ENCODE data around the gene SNX24.
"Not testable (repeated sequence)": the region's sequence is repeated elsewhere in the genome, so short reads cannot be mapped to it uniquely, and the experiment has no call there.

Gene SNX24

DNA sequence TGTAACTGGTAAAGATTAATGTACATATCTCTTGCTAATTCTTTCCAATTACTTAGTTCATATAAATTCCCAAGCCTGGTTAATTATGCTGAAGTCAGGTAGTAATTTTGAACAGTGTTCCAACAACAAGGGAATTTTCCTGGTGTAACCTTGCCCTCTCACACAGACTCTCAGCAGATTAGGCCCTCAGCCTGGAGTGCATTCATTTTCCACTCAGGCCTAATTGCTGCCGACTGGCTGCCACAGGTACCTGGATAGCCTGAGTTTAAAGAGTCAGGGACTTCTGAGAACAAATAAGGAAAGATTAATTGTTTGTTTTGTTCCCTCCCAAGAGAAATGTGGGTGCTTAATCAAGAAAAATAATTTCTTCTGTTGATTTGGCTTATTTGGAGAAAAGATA is 119.7 kb downstream of the SNX24 start:
- no peak for DNase-seq (ENCODE audit: low spot score)

DNA sequence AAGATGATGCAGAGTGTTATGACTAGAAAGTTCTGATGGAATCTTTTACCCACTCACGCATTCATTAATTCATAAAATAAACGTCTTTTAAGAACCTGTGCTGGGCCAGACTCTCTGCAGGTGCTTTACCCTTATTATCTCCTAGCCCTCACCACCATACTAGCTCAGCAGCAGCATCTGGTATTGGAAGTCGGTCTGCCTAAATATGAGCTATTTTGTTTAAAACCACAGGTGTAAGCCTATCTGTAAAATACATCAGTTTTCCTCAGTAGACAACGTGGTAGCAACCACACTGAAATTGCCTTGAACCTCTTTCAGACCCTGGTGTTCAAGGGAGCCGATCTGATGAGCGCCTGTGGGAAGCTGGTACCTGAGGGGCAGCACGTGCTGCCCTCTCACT is 121.7 kb downstream of the SNX24 start:
- DNase-seq (ENCODE audit: low spot score), result no peak

DNA sequence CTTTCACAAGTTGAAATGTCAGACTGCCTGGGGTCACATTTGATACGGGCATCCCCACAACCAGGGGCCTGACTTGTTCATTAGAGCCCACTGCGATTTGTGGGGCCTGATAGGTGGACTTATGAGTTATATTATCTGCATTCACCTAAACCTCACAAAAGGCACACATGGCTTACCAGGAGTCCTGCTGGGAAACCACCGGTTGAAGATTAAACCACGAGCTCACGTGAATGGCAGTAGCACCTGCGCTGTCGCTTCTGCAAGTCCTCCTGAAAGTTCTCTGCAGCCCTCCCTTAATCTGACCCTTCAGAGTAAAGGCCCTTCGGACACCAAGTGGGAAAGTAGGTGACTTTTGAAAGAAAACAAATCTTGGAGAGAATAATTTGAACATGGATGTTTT is 122.2 kb downstream of the SNX24 start:
- DNase-seq (ENCODE audit: low spot score), result no peak

DNA sequence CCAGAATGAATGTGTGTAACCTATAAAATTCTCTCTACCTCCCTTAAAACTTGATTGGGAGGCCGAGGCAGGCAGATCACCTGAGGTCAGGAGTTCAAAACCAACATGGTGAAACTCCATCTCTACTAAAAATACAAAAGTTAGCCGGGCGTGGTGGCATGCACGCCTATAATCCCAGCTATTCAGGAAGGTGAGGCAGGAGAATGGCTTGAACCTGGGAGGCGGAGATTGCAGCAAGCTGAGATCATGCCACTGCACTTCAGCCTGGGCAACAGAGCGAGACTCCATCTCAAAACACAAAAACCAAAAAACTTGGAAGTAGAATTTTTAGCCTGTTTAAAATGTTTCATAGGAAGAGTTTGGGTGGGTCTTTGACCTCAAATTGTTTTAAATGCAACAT is 122.6 kb downstream of the SNX24 start:
- not testable (repeated sequence) for DNase-seq (ENCODE audit: low spot score)

DNA sequence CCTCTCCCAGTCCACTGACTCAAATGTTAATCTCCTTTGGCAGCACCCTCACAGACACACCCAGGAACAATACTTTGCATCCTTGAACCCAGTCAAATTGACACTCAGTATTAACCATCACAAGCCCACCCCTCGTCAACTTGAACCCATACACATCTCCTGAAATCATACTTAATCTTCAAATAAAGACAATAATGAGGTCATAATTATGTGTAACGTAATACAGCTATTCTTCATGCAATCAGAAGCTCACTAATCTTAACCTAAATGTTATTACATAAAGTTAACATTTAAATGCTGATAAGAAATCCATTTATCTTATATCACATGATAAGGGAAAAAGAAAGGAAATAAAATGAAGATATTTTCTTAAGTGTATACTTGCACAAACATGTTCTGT is 125.9 kb downstream of the SNX24 start:
- no peak for DNase-seq (ENCODE audit: low spot score)

DNA sequence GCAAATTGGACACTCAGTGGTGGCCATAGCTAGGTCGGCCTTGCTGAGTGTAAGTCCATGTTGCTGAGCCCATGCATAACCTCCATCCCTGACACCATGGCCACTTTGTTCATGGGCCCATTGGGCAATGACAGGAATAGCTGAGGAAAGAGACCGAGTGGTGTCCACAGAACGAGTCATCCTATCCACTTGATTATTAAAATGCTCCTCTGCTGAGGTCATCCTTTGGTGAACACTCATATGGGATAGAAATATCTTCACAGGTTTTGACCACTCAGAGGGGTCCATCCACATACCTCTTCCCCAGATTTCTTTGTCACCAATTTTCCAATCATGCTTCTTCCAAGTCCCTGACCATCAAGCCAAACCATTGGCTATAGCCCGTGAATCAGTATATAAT is 127.5 kb downstream of the SNX24 start:
- DNase-seq (ENCODE audit: low spot score), result no peak

DNA sequence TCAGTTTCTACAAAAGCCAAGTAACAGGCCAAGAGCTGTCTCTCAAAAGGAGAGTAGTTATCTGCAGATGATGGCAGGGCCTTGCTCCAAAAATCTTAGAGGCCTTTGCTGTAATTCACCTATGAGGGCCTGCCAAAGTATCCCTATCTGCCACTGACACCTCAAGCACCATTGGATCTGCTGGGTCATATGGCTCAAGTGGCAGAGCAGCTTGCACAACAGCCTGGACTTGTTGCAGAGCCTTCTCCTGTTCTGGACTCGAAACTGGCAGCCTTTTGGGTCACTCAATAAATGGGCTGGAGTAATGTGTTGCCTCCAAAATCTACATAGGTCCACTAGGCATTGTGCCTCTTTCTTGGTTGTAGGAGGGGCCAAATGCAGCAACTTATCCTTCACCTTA is 128.3 kb downstream of the SNX24 start:
- DNase-seq (ENCODE audit: low spot score), result not testable (repeated sequence)

DNA sequence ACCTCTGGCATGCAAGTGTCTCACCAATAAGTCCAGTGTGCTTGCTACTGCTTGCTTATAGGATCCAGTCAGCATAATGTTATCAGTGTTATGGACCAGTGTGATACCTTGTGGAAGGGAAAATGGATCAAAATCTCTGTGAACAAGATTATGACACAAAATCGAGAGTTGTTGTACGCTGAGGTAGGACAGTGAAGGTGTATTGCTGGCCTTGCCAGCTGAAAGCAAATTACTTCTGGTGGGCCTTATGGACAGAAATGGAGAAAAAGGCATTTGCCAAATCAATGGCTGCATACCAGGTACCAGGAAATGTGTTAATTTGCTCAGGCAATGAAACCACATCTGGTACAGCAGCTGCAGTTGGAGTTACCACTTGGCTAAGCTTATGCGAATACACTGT is 128.8 kb downstream of the SNX24 start:
- DNase-seq (ENCODE audit: low spot score), result not testable (repeated sequence)

DNA sequence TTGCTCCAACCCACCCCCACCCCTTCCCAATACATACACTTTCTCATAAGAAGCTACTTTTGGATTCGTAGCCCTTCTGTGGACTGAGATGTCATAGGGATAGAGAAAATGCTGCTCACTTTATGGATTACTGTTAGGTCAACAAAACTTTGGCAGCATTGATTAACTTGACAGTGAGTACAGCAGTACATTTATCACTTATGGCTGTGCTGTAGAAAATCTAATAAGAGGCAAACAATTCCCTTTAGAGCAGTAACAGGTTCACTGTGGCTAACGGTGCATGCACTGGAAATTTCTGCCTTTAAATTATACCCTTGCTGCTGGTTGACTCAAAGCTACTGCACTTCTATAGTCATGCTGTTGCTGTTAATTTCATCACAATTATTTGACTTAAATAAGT is 131.9 kb downstream of the SNX24 start:
- DNase-seq (ENCODE audit: low spot score), result no peak

DNA sequence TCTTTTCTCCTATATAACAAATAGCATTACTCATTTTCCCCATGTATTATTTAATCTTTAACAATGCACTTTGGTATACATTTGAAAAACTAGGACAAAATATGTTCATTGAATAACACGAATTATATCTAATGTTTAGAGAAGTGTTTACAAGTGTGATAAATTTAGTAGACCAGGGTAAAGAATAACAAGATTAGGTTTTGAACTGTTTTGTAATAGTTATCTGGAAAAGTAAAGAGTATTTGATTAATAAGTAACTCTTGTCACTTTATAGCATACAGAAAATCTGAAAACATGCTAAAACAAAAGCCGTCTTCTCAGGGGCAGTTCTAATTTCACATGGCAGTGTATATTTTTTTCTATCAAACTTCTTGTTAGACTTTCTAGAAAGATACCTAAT is 132.7 kb downstream of the SNX24 start:
- DNase-seq (ENCODE audit: low spot score), result no peak

DNA sequence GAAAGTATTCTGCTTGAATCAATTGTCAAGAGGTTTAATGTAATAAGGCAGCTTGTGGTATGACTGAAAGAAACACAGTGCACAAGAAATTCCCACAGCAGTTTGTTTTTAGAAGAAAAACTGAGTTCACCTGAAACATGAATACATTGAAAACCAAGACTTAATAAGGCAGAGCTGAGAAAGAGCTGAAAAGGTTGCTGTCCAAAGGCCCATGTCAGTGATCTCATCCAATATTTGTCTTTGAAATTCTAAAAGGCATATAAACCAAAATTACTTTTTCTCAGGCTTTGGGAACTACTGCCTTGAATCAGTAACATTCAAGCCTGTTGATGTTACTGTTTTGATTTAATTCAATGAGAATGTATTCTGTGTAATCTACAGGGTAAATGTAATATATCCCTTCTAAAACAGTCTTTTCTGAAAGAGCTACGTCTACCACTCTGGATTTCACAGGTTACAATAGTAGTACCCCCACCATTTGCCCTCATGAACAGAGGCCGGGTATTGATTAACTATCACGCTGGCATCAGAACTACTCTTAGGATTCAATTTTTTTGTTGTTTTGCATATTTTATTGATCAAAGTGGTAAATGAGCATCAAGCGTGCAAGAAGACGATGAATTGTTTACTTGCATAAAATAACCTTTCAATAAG is 133.4 kb downstream of the SNX24 start:
- no peak for DNase-seq (ENCODE audit: low spot score)

DNA sequence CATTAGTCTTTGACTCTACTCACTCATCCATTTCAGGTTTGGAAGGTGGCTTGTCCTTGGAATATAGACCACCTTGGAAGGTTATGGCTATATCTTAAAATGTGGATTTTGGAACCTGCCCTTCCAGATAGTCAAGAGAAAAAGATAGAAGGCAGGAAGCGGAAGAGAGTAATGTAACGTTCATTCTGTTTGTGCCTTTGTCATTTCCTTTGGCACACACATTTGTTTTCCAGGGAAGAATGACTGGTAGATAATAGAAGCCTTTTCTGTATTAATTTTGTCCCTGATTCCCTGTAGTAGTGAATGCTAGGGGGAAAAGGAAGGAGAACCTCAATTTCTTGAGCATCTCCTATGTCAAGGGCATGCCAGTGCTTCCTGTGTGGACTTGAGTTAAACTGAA is 136.4 kb downstream of the SNX24 start:
- no peak for DNase-seq (ENCODE audit: low spot score)

DNA sequence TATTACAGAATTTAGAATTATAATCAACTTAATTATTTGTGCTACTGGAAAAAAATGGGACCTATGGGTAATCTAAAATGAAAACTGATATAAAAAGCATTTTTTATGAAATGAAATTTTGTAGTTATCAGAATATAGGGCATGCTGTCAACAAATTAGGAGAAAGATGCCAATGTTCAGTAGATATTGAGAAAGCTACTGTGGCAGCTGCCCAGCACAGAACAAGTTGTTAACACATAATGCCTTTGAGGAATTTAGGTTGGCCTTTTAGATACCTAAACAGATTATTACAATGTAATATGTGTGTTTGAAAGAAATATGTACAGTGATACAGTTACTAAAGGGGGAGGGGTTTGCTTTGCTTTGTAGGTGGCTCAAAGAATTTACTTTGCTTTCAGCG is 137.0 kb downstream of the SNX24 start:
- DNase-seq (ENCODE audit: low spot score), result no peak

DNA sequence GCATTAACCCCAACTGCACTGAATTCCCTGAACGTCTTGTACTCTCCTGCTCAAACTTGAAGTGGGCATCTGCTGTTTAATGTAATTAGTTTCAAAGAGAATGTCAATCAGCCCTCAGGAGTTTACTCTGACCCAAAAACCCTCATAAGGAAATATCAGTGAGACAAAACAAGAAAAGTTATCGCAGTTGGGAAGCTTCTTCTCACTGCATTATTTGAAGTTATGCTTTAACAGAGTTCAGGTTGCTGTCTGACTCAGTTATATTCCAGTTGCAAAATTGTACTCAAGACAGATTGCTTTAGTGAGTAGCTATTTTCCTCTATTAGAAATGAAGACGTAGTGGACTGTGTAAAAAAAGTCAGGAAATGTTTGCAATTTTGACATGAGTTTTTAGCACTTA is 139.0 kb downstream of the SNX24 start:
- no peak for DNase-seq (ENCODE audit: low spot score)

DNA sequence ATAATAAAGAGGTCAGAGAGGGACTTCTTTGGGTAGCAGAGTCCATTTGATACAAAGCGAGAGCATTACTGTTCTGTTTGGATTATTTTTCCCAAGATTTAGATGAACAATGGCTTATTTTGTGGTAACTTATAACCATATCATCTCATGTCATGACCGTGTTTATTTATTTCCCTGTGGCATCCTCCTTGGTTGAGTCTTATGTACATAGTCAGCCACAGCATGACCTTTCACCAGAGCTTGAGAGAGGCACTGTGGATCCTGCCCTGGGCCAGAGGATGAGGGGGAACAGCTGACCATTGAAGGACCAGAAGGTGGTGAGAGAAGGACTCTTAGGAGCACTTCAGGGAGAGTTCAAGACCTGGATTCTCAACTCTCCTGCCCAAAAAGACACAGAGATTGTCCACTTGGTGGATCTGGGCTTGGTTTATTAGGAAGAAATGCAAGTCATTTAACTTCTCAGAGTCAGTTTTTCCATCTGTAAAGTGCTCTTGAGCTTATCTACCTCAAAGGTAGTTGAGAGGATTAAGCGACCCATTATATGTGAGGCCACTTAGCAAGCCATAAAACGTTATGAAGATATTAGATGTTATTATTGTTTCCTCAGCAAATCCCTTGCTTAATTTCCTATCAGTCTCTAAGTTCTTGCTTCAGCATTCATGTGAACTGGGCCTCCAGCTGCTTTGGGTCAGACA is 139.7 kb downstream of the SNX24 start:
- DNase-seq (ENCODE audit: low spot score), result no peak

DNA sequence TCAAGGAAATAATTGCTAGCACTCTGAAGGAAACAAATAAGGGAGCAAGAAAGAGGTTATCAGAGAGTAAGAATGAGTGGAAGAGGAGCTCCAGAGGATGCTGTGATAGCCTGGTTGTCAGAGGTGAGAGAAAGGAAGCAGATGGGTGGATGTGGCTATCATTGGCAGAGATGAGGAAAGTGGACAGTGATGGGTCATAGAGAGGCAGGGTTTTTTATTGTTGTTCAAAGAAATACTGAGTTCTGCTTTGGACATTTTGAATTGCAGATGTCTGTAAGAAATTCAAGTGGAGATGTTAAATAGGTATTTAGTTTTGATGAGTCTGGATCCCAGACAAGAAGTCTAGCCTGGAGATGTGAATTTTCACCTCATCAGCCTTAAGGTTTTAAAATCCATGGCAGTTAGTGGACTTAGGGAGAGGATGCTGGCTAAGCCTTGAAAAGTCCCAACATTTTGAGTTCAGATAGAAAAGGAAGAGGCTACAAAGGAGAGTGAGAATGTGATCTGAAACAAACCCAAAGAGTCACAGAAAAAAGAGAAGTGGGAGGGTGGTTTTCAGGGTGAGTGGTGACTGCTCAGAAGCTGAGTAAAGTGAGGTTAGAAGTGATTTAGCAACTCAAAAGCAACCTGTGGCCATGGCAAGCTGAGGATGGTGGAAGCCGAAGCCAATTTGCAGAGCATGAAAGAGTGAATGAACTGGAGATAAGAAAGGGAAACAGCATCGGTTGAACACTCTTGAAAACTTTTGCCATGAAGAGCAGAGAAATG is 140.7 kb downstream of the SNX24 start:
- DNase-seq (ENCODE audit: low spot score), result no peak

DNA sequence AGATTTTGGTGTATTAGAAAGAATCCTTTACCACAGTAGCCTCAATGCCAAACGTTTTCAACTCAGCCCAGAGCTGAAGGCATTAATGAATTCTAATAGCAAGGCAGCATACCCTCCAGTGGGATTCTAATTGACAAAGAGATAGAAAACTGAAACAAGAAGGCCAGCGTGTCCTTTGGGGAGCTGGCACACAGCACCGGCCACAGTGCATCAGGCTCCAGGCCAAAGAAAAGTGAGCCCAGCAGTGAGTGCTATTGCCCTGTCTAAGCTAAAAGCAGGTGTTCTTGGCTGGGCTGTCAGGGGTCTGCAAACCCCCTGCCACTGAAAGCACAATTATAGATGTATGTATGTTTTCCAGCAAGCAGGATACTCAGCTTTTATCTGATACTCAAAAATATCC is 150.7 kb downstream of the SNX24 start:
- DNase-seq (ENCODE audit: low spot score), result no peak

DNA sequence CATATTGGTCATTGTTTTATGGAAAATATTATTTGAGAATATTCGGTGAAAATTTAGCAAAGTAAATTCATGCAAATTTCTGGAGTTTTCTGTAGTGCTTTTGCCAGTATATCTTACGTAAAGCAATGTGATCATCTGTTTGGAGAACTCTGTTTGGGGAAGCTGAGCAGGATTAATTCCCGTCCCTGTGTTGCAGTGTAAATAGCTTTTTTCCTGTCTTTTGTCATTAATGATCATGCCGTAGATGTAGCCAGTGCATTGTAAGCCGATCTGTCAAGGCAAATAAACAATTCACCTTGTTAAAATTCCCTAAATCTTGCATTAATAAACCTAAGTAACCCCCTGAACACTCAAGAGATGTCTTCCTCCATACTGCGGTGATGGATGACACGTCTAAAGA is 151.9 kb downstream of the SNX24 start:
- DNase-seq (ENCODE audit: low spot score), result no peak

DNA sequence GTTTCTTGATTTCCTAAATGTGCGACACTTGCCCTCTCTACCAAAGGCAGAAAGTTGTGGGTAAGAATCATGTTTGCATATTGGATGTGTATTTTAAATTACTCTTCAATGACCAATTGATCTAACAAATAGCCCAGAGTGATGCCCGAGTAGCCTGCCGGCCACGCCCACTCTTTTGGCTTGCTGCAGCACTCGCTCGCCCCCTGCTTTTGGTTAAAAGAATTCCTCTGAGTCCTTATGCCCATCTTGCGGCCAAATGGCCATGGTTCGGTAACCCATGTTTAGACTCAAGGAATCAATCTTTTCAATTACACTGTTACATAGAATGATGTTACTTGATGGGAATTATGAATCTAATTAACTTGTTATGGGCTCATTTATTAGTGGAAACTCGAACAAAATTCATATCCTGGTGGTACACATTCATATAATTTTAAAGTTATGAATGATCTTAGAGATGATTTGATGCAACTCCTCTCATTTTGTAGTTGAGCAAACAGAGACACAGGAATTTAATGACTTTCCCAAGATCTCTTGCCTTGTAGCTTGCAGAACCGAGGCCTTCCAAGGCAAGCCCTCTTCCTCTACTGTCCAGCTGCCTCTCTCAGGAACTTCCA is 154.6 kb downstream of the SNX24 start:
- peak; percentile 26 for DNase-seq (ENCODE audit: low spot score)

DNA sequence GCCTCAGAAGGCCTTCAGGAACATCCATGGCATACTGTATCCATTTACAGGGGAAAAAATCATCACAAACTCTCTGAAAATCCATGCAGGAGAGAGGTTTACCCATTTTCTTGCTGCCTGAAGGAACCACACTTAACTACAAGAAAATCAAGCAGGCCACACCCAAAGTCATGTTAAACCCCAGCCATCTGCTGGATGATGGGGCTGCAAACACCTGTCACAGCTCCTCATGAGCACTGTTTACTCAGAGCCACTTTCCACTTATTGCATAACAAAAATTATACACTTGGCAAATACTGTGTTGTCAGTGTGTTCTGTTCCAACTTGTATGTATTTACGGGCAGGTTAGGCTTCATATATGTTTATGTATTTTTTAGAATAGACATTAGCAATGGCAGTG is 155.3 kb downstream of the SNX24 start:
- no peak for DNase-seq (ENCODE audit: low spot score)

DNA sequence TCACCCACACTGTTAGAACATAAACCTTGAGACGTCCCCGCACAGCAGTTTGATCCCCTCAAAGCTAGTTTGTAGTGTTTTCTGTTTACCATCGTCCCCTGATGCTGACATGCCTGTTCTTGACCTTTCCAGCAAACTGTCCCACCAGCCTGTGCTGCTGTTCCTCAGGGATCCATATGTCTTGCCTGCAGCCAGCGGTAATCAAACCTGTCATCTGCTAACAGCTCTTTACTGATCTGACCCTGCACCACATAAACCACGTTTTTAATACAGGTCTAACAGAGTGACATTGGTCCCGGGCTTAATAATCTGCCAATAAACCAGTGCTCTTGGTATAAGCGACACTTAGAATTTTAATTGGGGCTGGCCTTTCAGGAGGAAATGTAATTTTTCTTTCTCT is 156.4 kb downstream of the SNX24 start:
- DNase-seq (ENCODE audit: low spot score), result no peak

DNA sequence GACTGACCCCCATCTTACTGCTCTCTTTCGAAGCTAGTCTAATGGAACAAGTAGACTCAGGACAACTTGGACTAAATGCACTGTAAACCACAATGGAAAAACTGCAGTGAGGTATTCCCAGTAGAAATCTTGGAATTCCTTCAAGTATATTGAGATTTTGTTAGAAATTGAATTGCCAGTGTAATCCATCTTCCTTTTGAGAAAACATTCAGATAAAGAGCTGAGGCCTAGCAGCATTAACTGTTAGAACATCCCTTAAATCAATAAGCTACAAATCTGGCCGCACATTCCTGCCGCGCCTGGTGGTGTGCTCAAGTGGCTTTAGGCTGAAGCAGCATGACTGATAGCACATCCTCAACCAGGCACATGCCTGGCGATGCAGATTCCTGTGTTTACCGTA is 161.8 kb downstream of the SNX24 start:
- no peak for DNase-seq (ENCODE audit: low spot score)

DNA sequence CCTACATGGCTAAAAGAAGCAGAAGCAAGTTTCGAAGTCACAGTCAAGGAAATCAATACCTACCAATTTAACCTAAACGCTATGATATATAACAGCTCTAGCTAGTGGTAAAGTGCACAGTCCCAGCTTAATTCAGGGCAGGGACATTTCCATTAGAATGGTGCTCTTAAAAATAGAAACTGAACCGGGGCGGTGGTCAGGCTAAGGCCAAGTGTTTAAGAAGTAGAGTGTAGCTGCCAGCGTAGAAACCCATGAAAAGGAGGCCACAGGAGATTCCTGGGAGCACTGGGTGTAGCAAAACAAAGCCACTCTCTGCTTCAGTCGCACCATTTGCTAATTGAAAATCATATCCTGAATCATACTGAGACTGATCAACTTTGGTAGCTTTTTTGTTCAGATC is 162.3 kb downstream of the SNX24 start:
- no peak for DNase-seq (ENCODE audit: low spot score)
